AG04449 (cell line): ENCODE results near the gene MAGI1.
"Not testable (repeated sequence)": the region's sequence is repeated elsewhere in the genome, so short reads cannot be mapped to it uniquely, and the experiment has no call there.

ENCODE experiments used
- CTCF ChIA-PET: fragments of 350-600 bp; formaldehyde crosslinking; extraction: SDS; loops from one replicate; lab custom pipeline; 2021; ENCODE audit warnings: antibody characterized with exemption; lab: Yijun Ruan, JAX
- POLR2A ChIA-PET: fragments of 400-600, 350-600 bp; formaldehyde crosslinking; extraction: SDS; loops from one replicate; lab custom pipeline; 2020; ENCODE audit warnings: antibody characterized with exemption, inconsistent platforms; lab: Yijun Ruan, JAX
- DNase-seq: peaks from one replicate; pipeline ENCODE4 v3.0.0-alpha.2; 2010; ENCODE audit warnings: low read depth, low spot score
- H3K4me3 ChIP-seq: 2 replicates; pipeline ENCODE4 v1.5.1; 2011; ENCODE audit warnings: low read depth, mild to moderate bottlenecking, control low read depth, low read length
- CTCF ChIP-seq: IDR thresholded peaks from one replicate; pipeline ENCODE4 v1.5.1; 2011; ENCODE audit warnings: mild to moderate bottlenecking, moderate library complexity, low read length, control low read depth, inconsistent platforms; ENCODE audit not compliant: insufficient read depth; ENCODE audit errors: missing control alignments

The MAGI1 gene

GRCh38 chr3:65867463-65868210, 171.1 kb downstream of the MAGI1 start:
- CTCF ChIA-PET, result no interaction called here
- POLR2A ChIA-PET, result no interaction called here
- no peak for TF ChIP-seq CTCF
- H3K4me3 ChIP-seq, result no peak overlapping the region
- no peak for DNase-seq

GRCh38 chr3:65864357-65864904, 174.3 kb downstream of the MAGI1 start:
- ChIA-PET POLR2A (interaction anchor here (0.6 kb wide), 1 partner anchor 331 kb away, joined by 3 read pairs; no protein-coding TSS in a partner anchor), CTCF (no interaction called here)
- DNase-seq, result no peak
- H3K4me3 ChIP-seq, result no peak overlapping the region
- no peak for TF ChIP-seq CTCF

GRCh38 chr3:65861718-65862117, 177.0 kb downstream of the MAGI1 start:
- ChIA-PET CTCF (interaction anchor here (0.8 kb wide), 1 partner anchor 10 kb away, joined by 3 read pairs; no protein-coding TSS in a partner anchor), POLR2A (no interaction called here)
- no peak overlapping the region for H3K4me3 ChIP-seq
- DNase-seq, result no peak
- no peak for TF ChIP-seq CTCF

GRCh38 chr3:65859612-65860011, 179.1 kb downstream of the MAGI1 start:
- CTCF ChIA-PET, DNase-seq, H3K4me3 ChIP-seq, POLR2A ChIA-PET: not testable (repeated sequence)

GRCh38 chr3:65858749-65859148, 180.0 kb downstream of the MAGI1 start:
- DNase-seq, result no peak
- H3K4me3 ChIP-seq, result no peak overlapping the region
- ChIA-PET CTCF (no interaction called here), POLR2A (no interaction called here)
- no peak for TF ChIP-seq CTCF

- POLR2A ChIA-PET, result no interaction called here
- no peak for DNase-seq
- no peak for TF ChIP-seq CTCF
- no peak overlapping the region for H3K4me3 ChIP-seq
- CTCF ChIA-PET, result no interaction called here
Measured at GRCh38 chr3:65857327-65857726, 181.4 kb downstream of the MAGI1 start.
